HUES6 (cell line): Measurements from ENCODE around the gene AHI1.

ENCODE experiments used
- H3K27ac ChIP-seq: 2 replicates; pipeline ENCODE4 v1.7.0; 2013; ENCODE audit warnings: low read depth, mild to moderate bottlenecking, low read length, inconsistent platforms
- H3K27me3 ChIP-seq: 2 replicates; pipeline ENCODE4 v1.6.1; 2013; ENCODE audit warnings: low read length; ENCODE audit not compliant: control insufficient read depth, insufficient read depth
- H3K36me3 ChIP-seq: 2 replicates; pipeline ENCODE4 v1.6.1; 2013; ENCODE audit warnings: low read length; ENCODE audit not compliant: control insufficient read depth, insufficient read depth
- H3K4me1 ChIP-seq: 2 replicates; pipeline ENCODE4 v1.6.1; 2013; ENCODE audit warnings: low read length; ENCODE audit not compliant: control insufficient read depth, insufficient read depth
- H3K4me3 ChIP-seq: 2 replicates; pipeline ENCODE4 v1.5.1; 2013; ENCODE audit warnings: low read depth, low read length
- H3K9ac ChIP-seq: one replicate; pipeline ENCODE4 v1.6.1; 2013; ENCODE audit warnings: mild to moderate bottlenecking, low read length
- H3K9me3 ChIP-seq: 2 replicates; pipeline ENCODE4 v1.6.1; 2013; ENCODE audit warnings: low read depth, low read length; ENCODE audit not compliant: control insufficient read depth, insufficient read depth

AHI1 gene

DNA sequence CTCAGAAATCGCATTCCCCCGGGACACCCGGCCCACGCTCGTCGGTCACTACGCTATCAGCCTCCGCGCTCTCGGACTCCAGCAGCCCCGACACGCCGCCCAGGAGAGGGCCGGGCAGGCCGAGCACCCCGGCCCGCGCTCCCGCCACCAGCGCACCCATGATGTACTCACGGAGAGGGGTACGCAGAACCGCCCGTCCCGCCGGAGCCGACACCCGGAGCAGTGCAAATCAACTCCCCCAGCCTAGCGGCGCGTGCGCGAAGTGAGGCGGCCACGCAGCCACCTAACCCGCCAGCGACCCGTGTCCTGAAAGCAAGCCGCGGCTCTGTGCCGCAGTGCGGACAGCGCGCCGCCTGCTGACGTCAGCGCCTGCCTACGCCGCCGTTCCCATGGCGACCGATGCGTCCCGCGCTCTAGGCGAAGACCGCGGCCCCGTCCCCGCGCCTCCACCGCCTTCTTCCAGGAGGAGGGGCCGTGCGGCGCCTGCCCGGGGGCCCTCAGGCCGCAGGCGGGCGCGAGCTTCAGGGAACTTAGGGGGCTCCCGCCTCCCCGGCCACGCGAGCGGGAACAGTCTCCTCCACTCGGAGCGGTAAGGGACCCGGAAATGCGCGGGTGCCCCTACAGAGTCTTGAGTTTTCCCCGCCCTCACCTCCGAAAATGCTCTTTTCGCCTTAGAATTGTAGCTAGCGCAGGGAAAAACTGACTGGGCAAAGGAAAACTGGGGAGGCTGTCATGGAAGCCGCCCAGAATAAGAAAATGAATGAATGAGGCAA, at the start of gene AHI1:
Gene AHI1 (minus strand): TSS at position 329 of the 773 bp plus-strand sequence. CDS start 5,503 bp downstream, outside the sequence.
- H3K27ac ChIP-seq, result peak within 1 kb of the TSS; percentile 52; the same call in 1 of the 2 replicates

GRCh38 chr6:135546680-135547418, 49.3 kb upstream of the AHI1 start:
- H3K36me3 ChIP-seq, result no peaks in the 10 kb centered on the region
- no peak overlapping the region for H3K9ac ChIP-seq
- no peak overlapping the region for H3K27ac ChIP-seq
- H3K27me3 ChIP-seq, result no peaks in the 10 kb centered on the region
- H3K4me1 ChIP-seq, result no peaks in the 10 kb centered on the region
- no peak overlapping the region for H3K4me3 ChIP-seq
- H3K9me3 ChIP-seq, result no peaks in the 10 kb centered on the region

More for the DNA sequence above, at the start of gene AHI1:
- Histone ChIP-seq H3K4me3 (peak within 1 kb of the TSS; percentile 93), H3K4me1 (peaks cover 10% of the 10 kb centered on the region; the same call in 1 of the 2 replicates), H3K27me3 (no peaks in the 10 kb centered on the region), H3K9ac (peak within 1 kb of the TSS; percentile 83), H3K36me3 (no peaks in the 10 kb centered on the region), H3K9me3 (no peaks in the 10 kb centered on the region)

DNA sequence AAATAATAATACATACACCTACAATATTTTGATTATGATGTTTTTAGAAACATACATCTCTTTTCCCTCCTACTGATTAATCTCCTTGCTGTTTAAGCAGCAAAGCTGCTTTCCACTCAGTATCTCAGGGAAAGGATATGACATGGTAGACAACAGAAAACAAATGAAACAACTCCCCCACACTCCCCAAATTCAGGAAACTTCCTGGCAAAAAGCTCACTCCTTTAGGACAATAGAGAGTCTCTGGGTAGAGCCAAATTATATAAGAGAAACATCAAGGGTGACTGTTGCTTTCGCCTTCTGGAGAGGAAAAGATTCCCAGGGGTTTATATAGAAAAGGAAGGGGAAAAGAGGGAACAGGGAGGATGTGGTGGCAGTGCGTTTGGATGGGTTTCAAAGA, 48.7 kb upstream of the AHI1 start:
- no peaks in the 10 kb centered on the region for H3K4me1 ChIP-seq
- H3K36me3 ChIP-seq, result no peaks in the 10 kb centered on the region
- H3K27ac ChIP-seq, result no peak overlapping the region
- H3K9me3 ChIP-seq, result no peaks in the 10 kb centered on the region
- no peak overlapping the region for H3K4me3 ChIP-seq
- H3K27me3 ChIP-seq, result no peaks in the 10 kb centered on the region
- no peak overlapping the region for H3K9ac ChIP-seq

- no peaks in the 10 kb centered on the region for H3K9me3 ChIP-seq
- peaks cover 11% of the 10 kb centered on the region; the same call in 1 of the 2 replicates for H3K4me1 ChIP-seq
- H3K27me3 ChIP-seq, result no peaks in the 10 kb centered on the region
- H3K36me3 ChIP-seq, result no peaks in the 10 kb centered on the region
- H3K9ac ChIP-seq, result no peak overlapping the region
- H3K4me3 ChIP-seq, result no peak overlapping the region
- no peak overlapping the region for H3K27ac ChIP-seq
Measured at GRCh38 chr6:135540207-135540840, 42.8 kb upstream of the AHI1 start.

GRCh38 chr6:135537741-135538301, 40.3 kb upstream of the AHI1 start:
- peak overlapping the region; percentile 23 for H3K9ac ChIP-seq
- H3K36me3 ChIP-seq, result no peaks in the 10 kb centered on the region
- no peaks in the 10 kb centered on the region for H3K9me3 ChIP-seq
- H3K27me3 ChIP-seq, result no peaks in the 10 kb centered on the region; the same call in 1 of the 2 replicates
- peaks cover 11% of the 10 kb centered on the region; the same call in 1 of the 2 replicates for H3K4me1 ChIP-seq
- H3K4me3 ChIP-seq, result no peak overlapping the region
- no peak overlapping the region for H3K27ac ChIP-seq

GRCh38 chr6:135535989-135536414, 38.5 kb upstream of the AHI1 start:
- Histone ChIP-seq H3K4me3 (no peak overlapping the region), H3K27ac (no peak overlapping the region), H3K9me3 (no peaks in the 10 kb centered on the region), H3K9ac (no peak overlapping the region), H3K36me3 (no peaks in the 10 kb centered on the region), H3K27me3 (no peaks in the 10 kb centered on the region; the same call in 1 of the 2 replicates), H3K4me1 (peaks cover 11% of the 10 kb centered on the region; the same call in 1 of the 2 replicates)

DNA sequence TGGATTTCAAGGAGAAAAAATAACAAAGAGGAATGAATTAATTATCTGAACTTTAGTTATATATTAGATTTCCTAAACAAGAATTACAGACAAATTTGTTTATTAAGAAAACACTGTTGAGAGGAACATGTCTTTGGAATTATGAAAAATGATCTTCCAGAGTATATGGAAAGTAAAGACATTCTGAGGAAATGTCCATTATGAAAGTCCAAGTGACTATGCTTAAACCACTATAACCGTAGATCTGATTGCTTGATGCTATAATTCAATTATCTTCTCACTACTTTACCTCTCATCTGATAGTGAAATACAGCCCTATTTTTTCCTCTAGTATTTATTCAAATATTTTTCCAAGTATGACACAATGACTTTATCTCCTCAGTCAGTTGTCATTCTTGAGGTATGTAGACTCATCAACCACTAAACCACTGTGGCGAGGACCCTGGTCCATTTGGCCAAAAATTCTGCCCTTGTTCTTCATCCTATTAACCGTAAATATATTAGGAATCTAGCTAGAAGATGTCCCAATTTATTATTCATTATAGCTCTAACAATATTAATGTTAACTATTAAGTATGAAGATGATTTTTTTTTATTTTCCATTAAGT, 37.3 kb upstream of the AHI1 start:
- Histone ChIP-seq H3K4me1 (peaks cover 11% of the 10 kb centered on the region; the same call in 1 of the 2 replicates), H3K27ac (no peak overlapping the region), H3K27me3 (no peaks in the 10 kb centered on the region; the same call in 1 of the 2 replicates), H3K9me3 (no peaks in the 10 kb centered on the region), H3K9ac (no peak overlapping the region), H3K4me3 (no peak overlapping the region), H3K36me3 (no peaks in the 10 kb centered on the region)

GRCh38 chr6:135532559-135532958, 35.0 kb upstream of the AHI1 start:
- H3K27ac ChIP-seq, result no peak overlapping the region
- H3K9ac ChIP-seq, result no peak overlapping the region
- H3K9me3 ChIP-seq, result no peaks in the 10 kb centered on the region
- no peaks in the 10 kb centered on the region; the same call in 1 of the 2 replicates for H3K27me3 ChIP-seq
- H3K4me1 ChIP-seq, result peaks cover 6% of the 10 kb centered on the region; the same call in 1 of the 2 replicates
- H3K36me3 ChIP-seq, result no peaks in the 10 kb centered on the region
- no peak overlapping the region for H3K4me3 ChIP-seq

- H3K27ac ChIP-seq, result no peak overlapping the region
- no peaks in the 10 kb centered on the region for H3K9me3 ChIP-seq
- H3K4me1 ChIP-seq, result peaks cover 4% of the 10 kb centered on the region; the same call in 1 of the 2 replicates
- H3K36me3 ChIP-seq, result no peaks in the 10 kb centered on the region
- H3K9ac ChIP-seq, result no peak overlapping the region
- no peaks in the 10 kb centered on the region; the same call in 1 of the 2 replicates for H3K27me3 ChIP-seq
- H3K4me3 ChIP-seq, result no peak overlapping the region
Measured at GRCh38 chr6:135531954-135532490, 34.5 kb upstream of the AHI1 start.

DNA sequence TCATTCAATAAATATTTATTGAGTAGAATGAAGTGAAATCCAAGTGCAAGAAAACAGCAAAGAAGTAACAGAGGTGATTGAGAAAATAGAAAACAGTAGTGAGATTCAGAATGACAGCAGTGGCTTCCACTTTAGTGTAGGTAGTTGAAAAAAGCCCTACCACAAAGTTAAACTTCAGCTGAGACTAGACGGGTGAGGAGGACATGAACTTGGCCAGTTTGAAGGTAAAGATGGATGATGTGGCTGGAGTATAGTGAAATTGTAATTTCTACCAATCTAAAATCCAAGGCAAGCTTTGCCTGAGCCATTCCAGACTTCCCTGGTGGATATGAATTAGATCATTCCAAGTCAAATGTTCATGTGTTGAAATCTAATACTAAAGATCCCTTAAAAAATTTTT, 32.6 kb upstream of the AHI1 start:
- H3K27ac ChIP-seq, result no peak overlapping the region
- no peaks in the 10 kb centered on the region for H3K9me3 ChIP-seq
- H3K4me3 ChIP-seq, result no peak overlapping the region
- H3K36me3 ChIP-seq, result no peaks in the 10 kb centered on the region
- no peak overlapping the region for H3K9ac ChIP-seq
- H3K27me3 ChIP-seq, result no peaks in the 10 kb centered on the region; the same call in 1 of the 2 replicates
- no peaks in the 10 kb centered on the region for H3K4me1 ChIP-seq
